Measurements from ENCODE around the gene INO80B. TPM values are rescaled to one million over a fixed set of nuclear protein-coding genes. Genes with fewer than 3 reads are reported as not detected.
"Not testable (repeated sequence)": the region's sequence is repeated elsewhere in the genome, so short reads cannot be mapped to it uniquely, and the experiment has no call there.

INO80B gene
- total and polyA plus RNA-seq, 2 donors (not counting 1 experiment from before 2014, with no cell fraction given): 6.9 to 13.0 TPM

GRCh38 chr2:74458132-74458937, 3.4 kb downstream of the INO80B start, which contains the start of gene WBP1:
WBP1 (plus strand) TSS chr2:74458438; CDS start chr2:74458603, 165 bp downstream.
- peak within 1 kb of the TSS; percentile 62 for H3K9ac ChIP-seq (ENCODE audit: insufficient read depth, low read length)
- peak; percentile 100 for DNase-seq (ENCODE audit: low read depth in 2 of 2)
- no peaks in the 10 kb centered on the region for H4K20me1 ChIP-seq (ENCODE audit: control insufficient read depth, extremely low read depth, insufficient read depth, low read length)
- peak within 1 kb of the TSS; percentile 96 for H3K4me2 ChIP-seq (ENCODE audit: extremely low read depth, insufficient read depth, low read length)
- H3K36me3 ChIP-seq (ENCODE audit: control insufficient read depth, insufficient read depth, low read length): peaks cover 15% of the 10 kb centered on the region
- H3K79me2 ChIP-seq (ENCODE audit: control insufficient read depth, insufficient read depth, low read length): peaks cover 6% of the 10 kb centered on the region
- H3K27me3 ChIP-seq (ENCODE audit: control insufficient read depth, insufficient read depth, low read length): no peaks in the 10 kb centered on the region
- H3K4me1 ChIP-seq (ENCODE audit: control insufficient read depth, extremely low read depth, insufficient read depth, low read length): peaks cover 19% of the 10 kb centered on the region
- peak within 1 kb of the TSS; percentile 73 for H3K27ac ChIP-seq (ENCODE audit: insufficient read depth, low read length)
- peak within 1 kb of the TSS; percentile 43 for H2AFZ ChIP-seq (ENCODE audit: low read length)
- TF ChIP-seq, protein P1, sequence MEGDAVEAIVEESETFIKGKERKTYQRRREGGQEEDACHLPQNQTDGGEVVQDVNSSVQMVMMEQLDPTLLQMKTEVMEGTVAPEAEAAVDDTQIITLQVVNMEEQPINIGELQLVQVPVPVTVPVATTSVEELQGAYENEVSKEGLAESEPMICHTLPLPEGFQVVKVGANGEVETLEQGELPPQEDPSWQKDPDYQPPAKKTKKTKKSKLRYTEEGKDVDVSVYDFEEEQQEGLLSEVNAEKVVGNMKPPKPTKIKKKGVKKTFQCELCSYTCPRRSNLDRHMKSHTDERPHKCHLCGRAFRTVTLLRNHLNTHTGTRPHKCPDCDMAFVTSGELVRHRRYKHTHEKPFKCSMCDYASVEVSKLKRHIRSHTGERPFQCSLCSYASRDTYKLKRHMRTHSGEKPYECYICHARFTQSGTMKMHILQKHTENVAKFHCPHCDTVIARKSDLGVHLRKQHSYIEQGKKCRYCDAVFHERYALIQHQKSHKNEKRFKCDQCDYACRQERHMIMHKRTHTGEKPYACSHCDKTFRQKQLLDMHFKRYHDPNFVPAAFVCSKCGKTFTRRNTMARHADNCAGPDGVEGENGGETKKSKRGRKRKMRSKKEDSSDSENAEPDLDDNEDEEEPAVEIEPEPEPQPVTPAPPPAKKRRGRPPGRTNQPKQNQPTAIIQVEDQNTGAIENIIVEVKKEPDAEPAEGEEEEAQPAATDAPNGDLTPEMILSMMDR (conservative IDR thresholded peaks at IDR 0.05 in 1 of 2, IDR thresholded peaks at IDR 0.05 in 1 of 2; ENCODE audit: low read depth in 1 of 2, low read length in 2 of 2): no peak
- TF ChIP-seq EZH2 (IDR thresholded peaks at IDR 0.05; ENCODE audit: low read length, missing control alignments): peak; percentile 58
- no peaks in the 10 kb centered on the region for H3K9me3 ChIP-seq (ENCODE audit: control insufficient read depth, insufficient read depth, low read depth, low read length)
- peak within 1 kb of the TSS; percentile 81 to 95 (median 90) for H3K4me3 ChIP-seq (replicated peaks in 1 of 4; ENCODE audit: control extremely low read depth in 1 of 4, insufficient read depth in 1 of 4, low read depth in 3 of 4, low read length in 4 of 4)

DNA sequence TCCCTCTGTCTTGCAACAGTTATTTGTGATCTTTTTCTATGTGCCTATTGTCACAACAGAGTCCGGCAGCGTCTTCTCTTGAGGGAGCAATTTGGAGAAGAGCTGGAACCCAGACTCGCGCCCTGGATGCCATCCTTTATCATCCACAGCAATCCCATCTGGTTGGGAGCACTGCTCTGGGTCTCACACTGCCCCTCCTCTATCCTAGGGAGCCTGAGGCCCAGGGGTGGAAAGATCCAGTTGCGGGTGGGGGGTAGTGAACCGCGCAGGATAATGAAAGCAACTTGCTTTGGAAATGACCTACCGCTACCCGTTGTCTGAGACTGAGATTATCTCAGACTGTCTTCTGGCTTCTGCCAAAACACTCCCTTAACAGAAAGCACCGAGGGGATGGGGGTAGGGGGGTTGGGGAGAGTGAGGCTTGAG, 4.1 kb downstream of the INO80B start:
- Histone ChIP-seq H3K9me3 (ENCODE audit: control insufficient read depth, insufficient read depth, low read depth, low read length) (no peaks in the 10 kb centered on the region), H3K79me2 (ENCODE audit: control insufficient read depth, insufficient read depth, low read length) (peaks cover 6% of the 10 kb centered on the region), H3K4me1 (ENCODE audit: control insufficient read depth, extremely low read depth, insufficient read depth, low read length) (peaks cover 19% of the 10 kb centered on the region), H3K4me3 (replicated peaks in 1 of 4; ENCODE audit: control extremely low read depth in 1 of 4, insufficient read depth in 1 of 4, low read depth in 3 of 4, low read length in 4 of 4) (peak overlapping the region; percentile 81 to 95 (median 90)), H3K36me3 (ENCODE audit: control insufficient read depth, insufficient read depth, low read length) (peaks cover 15% of the 10 kb centered on the region), H2AFZ (ENCODE audit: low read length) (peak overlapping the region; percentile 43), H3K4me2 (ENCODE audit: extremely low read depth, insufficient read depth, low read length) (peak overlapping the region; percentile 96), H3K9ac (ENCODE audit: insufficient read depth, low read length) (peak overlapping the region; percentile 62), H3K27ac (ENCODE audit: insufficient read depth, low read length) (peak overlapping the region; percentile 73), H3K27me3 (ENCODE audit: control insufficient read depth, insufficient read depth, low read length) (no peaks in the 10 kb centered on the region), H4K20me1 (ENCODE audit: control insufficient read depth, extremely low read depth, insufficient read depth, low read length) (no peaks in the 10 kb centered on the region)
- TF ChIP-seq, protein P1 (conservative IDR thresholded peaks at IDR 0.05 in 1 of 2, IDR thresholded peaks at IDR 0.05 in 1 of 2; ENCODE audit: low read depth in 1 of 2, low read length in 2 of 2): no peak
- no peak for TF ChIP-seq EZH2 (IDR thresholded peaks at IDR 0.05; ENCODE audit: low read length, missing control alignments)
- DNase-seq (ENCODE audit: low read depth in 2 of 2): peak; percentile 18 to 25

GRCh38 chr2:74459503-74460118, 4.7 kb downstream of the INO80B start:
- Histone ChIP-seq H3K36me3 (ENCODE audit: control insufficient read depth, insufficient read depth, low read length) (peaks cover 15% of the 10 kb centered on the region), H3K4me3 (replicated peaks in 1 of 4; ENCODE audit: control extremely low read depth in 1 of 4, insufficient read depth in 1 of 4, low read depth in 3 of 4, low read length in 4 of 4) (peak overlapping the region in 2 of 4 experiments; percentile 81 to 88), H3K4me1 (ENCODE audit: control insufficient read depth, extremely low read depth, insufficient read depth, low read length) (peaks cover 19% of the 10 kb centered on the region), H3K4me2 (ENCODE audit: extremely low read depth, insufficient read depth, low read length) (peak overlapping the region; percentile 49), H3K79me2 (ENCODE audit: control insufficient read depth, insufficient read depth, low read length) (peaks cover 11% of the 10 kb centered on the region)
- not testable (repeated sequence) for H2AFZ ChIP-seq (ENCODE audit: low read length); H3K27ac ChIP-seq (ENCODE audit: insufficient read depth, low read length); H3K9ac ChIP-seq (ENCODE audit: insufficient read depth, low read length); H4K20me1 ChIP-seq (ENCODE audit: control insufficient read depth, extremely low read depth, insufficient read depth, low read length); H3K9me3 ChIP-seq (ENCODE audit: control insufficient read depth, insufficient read depth, low read depth, low read length); DNase-seq (ENCODE audit: low read depth in 2 of 2); H3K27me3 ChIP-seq (ENCODE audit: control insufficient read depth, insufficient read depth, low read length)

DNA sequence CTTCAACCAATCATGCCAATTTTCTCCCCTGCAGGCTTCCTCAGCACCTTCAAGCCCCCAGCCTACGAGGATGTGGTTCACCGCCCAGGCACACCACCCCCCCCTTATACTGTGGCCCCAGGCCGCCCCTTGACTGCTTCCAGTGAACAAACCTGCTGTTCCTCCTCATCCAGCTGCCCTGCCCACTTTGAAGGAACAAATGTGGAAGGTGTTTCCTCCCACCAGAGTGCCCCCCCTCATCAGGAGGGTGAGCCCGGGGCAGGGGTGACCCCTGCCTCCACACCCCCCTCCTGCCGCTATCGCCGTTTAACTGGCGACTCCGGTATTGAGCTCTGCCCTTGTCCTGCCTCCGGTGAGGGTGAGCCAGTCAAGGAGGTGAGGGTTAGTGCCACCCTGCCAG, 5.3 kb downstream of the INO80B start:
- not testable (repeated sequence) for H2AFZ ChIP-seq (ENCODE audit: low read length); H3K9me3 ChIP-seq (ENCODE audit: control insufficient read depth, insufficient read depth, low read depth, low read length); H3K4me2 ChIP-seq (ENCODE audit: extremely low read depth, insufficient read depth, low read length); H3K9ac ChIP-seq (ENCODE audit: insufficient read depth, low read length); H3K4me3 ChIP-seq (replicated peaks in 1 of 4; ENCODE audit: control extremely low read depth in 1 of 4, insufficient read depth in 1 of 4, low read depth in 3 of 4, low read length in 4 of 4); H4K20me1 ChIP-seq (ENCODE audit: control insufficient read depth, extremely low read depth, insufficient read depth, low read length); DNase-seq (ENCODE audit: low read depth in 2 of 2); H3K27ac ChIP-seq (ENCODE audit: insufficient read depth, low read length); H3K27me3 ChIP-seq (ENCODE audit: control insufficient read depth, insufficient read depth, low read length)
- peaks cover 19% of the 10 kb centered on the region for H3K4me1 ChIP-seq (ENCODE audit: control insufficient read depth, extremely low read depth, insufficient read depth, low read length)
- peaks cover 15% of the 10 kb centered on the region for H3K79me2 ChIP-seq (ENCODE audit: control insufficient read depth, insufficient read depth, low read length)
- peaks cover 15% of the 10 kb centered on the region for H3K36me3 ChIP-seq (ENCODE audit: control insufficient read depth, insufficient read depth, low read length)

All from fibroblast of lung (primary cell).